ENCODE measurements around the gene ANKRD16. TPM values are rescaled to one million over a fixed set of nuclear protein-coding genes. Genes with fewer than 3 reads are reported as not detected.

Gene ANKRD16
- total RNA-seq, 1 donor from 2014 or later: 5.9 TPM

- Histone ChIP-seq H3K27me3 (no peaks in the 10 kb centered on the region), H4K20me1 (ENCODE audit: low read depth) (no peaks in the 10 kb centered on the region), H3K36me3 (no peaks in the 10 kb centered on the region), H3K4me2 (no peak overlapping the region), H3K9me3 (ENCODE audit: low read depth) (no peaks in the 10 kb centered on the region), H2AFZ (replicated peaks) (no peak overlapping the region), H3K4me1 (peaks cover 3% of the 10 kb centered on the region), H3F3A (ENCODE audit: low read depth) (no peaks in the 10 kb centered on the region), H3K9ac (no peak overlapping the region), H3K4me3 (no peak overlapping the region), H3K79me2 (ENCODE audit: low read depth) (no peaks in the 10 kb centered on the region), H3K27ac (no peak overlapping the region)
- Mint-ChIP-seq H3K36me3 (no peaks in the 10 kb centered on the region), H3K27ac (no peak overlapping the region), H3K9me3 (no peaks in the 10 kb centered on the region), H3K27me3 (ENCODE audit: insufficient read depth, low read depth) (peaks cover 3% of the 10 kb centered on the region), H3K4me1 (peaks cover 7% of the 10 kb centered on the region), H3K4me3 (no peak overlapping the region)
- DNase-seq (ENCODE audit: low spot score): no peak
- TF ChIP-seq EZH2phosphoT487 (IDR thresholded peaks at IDR 0.05) (no peak), EZH2 (IDR thresholded peaks at IDR 0.05) (no peak)
- TF ChIP-seq, protein P1, sequence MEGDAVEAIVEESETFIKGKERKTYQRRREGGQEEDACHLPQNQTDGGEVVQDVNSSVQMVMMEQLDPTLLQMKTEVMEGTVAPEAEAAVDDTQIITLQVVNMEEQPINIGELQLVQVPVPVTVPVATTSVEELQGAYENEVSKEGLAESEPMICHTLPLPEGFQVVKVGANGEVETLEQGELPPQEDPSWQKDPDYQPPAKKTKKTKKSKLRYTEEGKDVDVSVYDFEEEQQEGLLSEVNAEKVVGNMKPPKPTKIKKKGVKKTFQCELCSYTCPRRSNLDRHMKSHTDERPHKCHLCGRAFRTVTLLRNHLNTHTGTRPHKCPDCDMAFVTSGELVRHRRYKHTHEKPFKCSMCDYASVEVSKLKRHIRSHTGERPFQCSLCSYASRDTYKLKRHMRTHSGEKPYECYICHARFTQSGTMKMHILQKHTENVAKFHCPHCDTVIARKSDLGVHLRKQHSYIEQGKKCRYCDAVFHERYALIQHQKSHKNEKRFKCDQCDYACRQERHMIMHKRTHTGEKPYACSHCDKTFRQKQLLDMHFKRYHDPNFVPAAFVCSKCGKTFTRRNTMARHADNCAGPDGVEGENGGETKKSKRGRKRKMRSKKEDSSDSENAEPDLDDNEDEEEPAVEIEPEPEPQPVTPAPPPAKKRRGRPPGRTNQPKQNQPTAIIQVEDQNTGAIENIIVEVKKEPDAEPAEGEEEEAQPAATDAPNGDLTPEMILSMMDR (IDR thresholded peaks at IDR 0.05): no peak
These were observed 54.1 kb downstream of the ANKRD16 start for GRCh38 chr10:5835446-5836095.

DNA sequence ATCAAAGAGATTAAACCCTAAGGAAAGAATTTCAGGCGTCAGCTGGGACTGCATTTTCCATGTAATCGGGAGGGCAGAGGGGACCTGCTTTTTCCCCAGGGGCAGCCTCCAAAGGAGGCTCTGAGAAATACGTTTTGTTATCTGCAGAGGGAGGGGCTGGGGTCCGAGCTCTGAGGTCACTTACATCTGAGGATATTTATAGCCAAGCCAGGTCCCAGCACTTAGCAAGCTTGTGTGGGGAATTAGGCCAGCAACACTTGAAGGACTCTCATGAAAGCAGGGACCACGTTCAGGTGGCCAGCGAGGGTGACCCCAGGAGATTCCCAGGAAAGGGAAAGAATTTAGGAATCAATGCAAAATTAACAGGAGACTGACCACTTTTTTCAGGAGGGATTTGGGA, 55.9 kb downstream of the ANKRD16 start:
- Histone ChIP-seq H4K20me1 (ENCODE audit: low read depth) (no peaks in the 10 kb centered on the region), H3K4me1 (no peaks in the 10 kb centered on the region), H3K9ac (no peak overlapping the region), H3K4me2 (no peak overlapping the region), H2AFZ (replicated peaks) (peak overlapping the region; percentile 15), H3K27me3 (no peaks in the 10 kb centered on the region), H3K4me3 (no peak overlapping the region), H3K36me3 (no peaks in the 10 kb centered on the region), H3K27ac (no peak overlapping the region), H3K79me2 (ENCODE audit: low read depth) (no peaks in the 10 kb centered on the region), H3F3A (ENCODE audit: low read depth) (no peaks in the 10 kb centered on the region), H3K9me3 (ENCODE audit: low read depth) (no peaks in the 10 kb centered on the region)
- no peak for DNase-seq (ENCODE audit: low spot score)
- TF ChIP-seq EZH2 (IDR thresholded peaks at IDR 0.05) (no peak), EZH2phosphoT487 (IDR thresholded peaks at IDR 0.05) (no peak)
- TF ChIP-seq, protein P1 (IDR thresholded peaks at IDR 0.05): no peak
- peaks cover 3% of the 10 kb centered on the region for H3K4me1 Mint-ChIP-seq
- H3K27me3 Mint-ChIP-seq (ENCODE audit: insufficient read depth, low read depth): peaks cover 4% of the 10 kb centered on the region
- no peaks in the 10 kb centered on the region for H3K36me3 Mint-ChIP-seq
- H3K27ac Mint-ChIP-seq: no peak overlapping the region
- no peak overlapping the region for H3K4me3 Mint-ChIP-seq
- no peaks in the 10 kb centered on the region for H3K9me3 Mint-ChIP-seq

GRCh38 chr10:5832946-5833345, 56.7 kb downstream of the ANKRD16 start:
- Histone ChIP-seq H3K27me3 (no peaks in the 10 kb centered on the region), H3K27ac (no peak overlapping the region), H3K4me2 (no peak overlapping the region), H3F3A (ENCODE audit: low read depth) (no peaks in the 10 kb centered on the region), H3K79me2 (ENCODE audit: low read depth) (no peaks in the 10 kb centered on the region), H3K4me1 (no peaks in the 10 kb centered on the region), H3K9me3 (ENCODE audit: low read depth) (no peaks in the 10 kb centered on the region), H3K4me3 (no peak overlapping the region), H2AFZ (replicated peaks) (no peak overlapping the region), H4K20me1 (ENCODE audit: low read depth) (no peaks in the 10 kb centered on the region), H3K36me3 (no peaks in the 10 kb centered on the region), H3K9ac (no peak overlapping the region)
- TF ChIP-seq, protein P1 (IDR thresholded peaks at IDR 0.05): no peak
- TF ChIP-seq EZH2 (IDR thresholded peaks at IDR 0.05): no peak
- TF ChIP-seq EZH2phosphoT487 (IDR thresholded peaks at IDR 0.05): no peak
- DNase-seq (ENCODE audit: low spot score): no peak
- H3K36me3 Mint-ChIP-seq: no peaks in the 10 kb centered on the region
- peaks cover 3% of the 10 kb centered on the region for H3K4me1 Mint-ChIP-seq
- no peak overlapping the region for H3K27ac Mint-ChIP-seq
- H3K4me3 Mint-ChIP-seq: no peak overlapping the region
- H3K27me3 Mint-ChIP-seq (ENCODE audit: insufficient read depth, low read depth): peaks cover 4% of the 10 kb centered on the region
- no peaks in the 10 kb centered on the region for H3K9me3 Mint-ChIP-seq
